Suprapubic skin (tissue), 3 donors: ENCODE measurements around the gene CNP.

Source experiments
- CTCF ChIP-seq, 2 donors: fragments of 200-600 bp in 1 of 2; fragments of 450-650 bp in 1 of 2; sonication (generic) in 1 of 2; IDR thresholded peaks; one replicate each; pipeline ENCODE4 v1.5.1; 2016 to 2019; ENCODE audit warnings: antibody characterized with exemption in 2 of 2, mild to moderate bottlenecking in 1 of 2, moderate library complexity in 1 of 2
- POLR2A ChIP-seq, 2 donors: fragments of 450-650 bp; IDR thresholded peaks; one replicate each; pipeline ENCODE4 v1.6.1; 2017; ENCODE audit warnings: antibody characterized with exemption in 2 of 2, mild to moderate bottlenecking in 2 of 2, moderate library complexity in 2 of 2

- TF ChIP-seq CTCF (IDR thresholded peaks at IDR 0.05) (no peak), POLR2A (IDR thresholded peaks at IDR 0.05) (no peak)
Measured at GRCh38 chr17:41986634-41987033, 20.0 kb downstream of the CNP start.
